Measurements from ENCODE around the gene PTPRO. TPM values are rescaled to one million over a fixed set of nuclear protein-coding genes. Genes with fewer than 3 reads are reported as not detected.

PTPRO gene
- total RNA-seq, 4 donors from 2014 or later: 1.5 to 15.3 (median 8.0) TPM

- Histone ChIP-seq H3K27me3 (no peaks in the 10 kb centered on the region), H3K9me3 (no peaks in the 10 kb centered on the region), H3K27ac (peak overlapping the region; percentile 81 to 82), H3K36me3 (no peaks in the 10 kb centered on the region), H3K4me1 (peaks cover 0 to under 1% of the 10 kb centered on the region in 2 donors), H3K4me3 (peak overlapping the region; percentile 0 to 6)
- no peak for DNase-seq
- intact Hi-C loops (cut with DNase I; ENCODE audit: low total_unique reads): no loop called here
- TF ChIP-seq POLR2A (IDR thresholded peaks at IDR 0.05): no peak
- TF ChIP-seq CTCF (IDR thresholded peaks at IDR 0.05): no peak
Measured at GRCh38 chr12:15546102-15546701, 223.9 kb downstream of the PTPRO start.

GRCh38 chr12:15547063-15547462 lies 224.8 kb downstream of the PTPRO start:
- Histone ChIP-seq H3K4me1 (no peaks in the 10 kb centered on the region), H3K4me3 (peak overlapping the region; percentile 0 to 6), H3K36me3 (no peaks in the 10 kb centered on the region), H3K27me3 (no peaks in the 10 kb centered on the region), H3K9me3 (no peaks in the 10 kb centered on the region), H3K27ac (peak overlapping the region; percentile 81 to 82)
- DNase-seq: no peak
- intact Hi-C loops (cut with DNase I; ENCODE audit: low total_unique reads): no loop called here
- TF ChIP-seq CTCF (IDR thresholded peaks at IDR 0.05) (no peak), POLR2A (IDR thresholded peaks at IDR 0.05) (no peak)

- peak overlapping the region; percentile 81 to 82 for H3K27ac ChIP-seq
- intact Hi-C loops (cut with DNase I; ENCODE audit: low total_unique reads): no loop called here
- DNase-seq: no peak
- no peak for TF ChIP-seq CTCF (IDR thresholded peaks at IDR 0.05)
- H3K4me1 ChIP-seq: no peaks in the 10 kb centered on the region
- H3K9me3 ChIP-seq: no peaks in the 10 kb centered on the region
- H3K36me3 ChIP-seq: no peaks in the 10 kb centered on the region
- no peaks in the 10 kb centered on the region for H3K27me3 ChIP-seq
- no peak overlapping the region for H3K4me3 ChIP-seq
Measured at GRCh38 chr12:15547691-15548090, 225.4 kb downstream of the PTPRO start.

GRCh38 chr12:15550793-15551192 lies 228.5 kb downstream of the PTPRO start:
- no peak for DNase-seq
- TF ChIP-seq CTCF (IDR thresholded peaks at IDR 0.05) (no peak), POLR2A (IDR thresholded peaks at IDR 0.05) (no peak)
- no peaks in the 10 kb centered on the region for H3K4me1 ChIP-seq
- no peak overlapping the region for H3K4me3 ChIP-seq
- no peak overlapping the region for H3K27ac ChIP-seq
- intact Hi-C loops (cut with DNase I; ENCODE audit: low total_unique reads): no loop called here
- no peaks in the 10 kb centered on the region for H3K9me3 ChIP-seq
- H3K27me3 ChIP-seq: no peaks in the 10 kb centered on the region
- H3K36me3 ChIP-seq: no peaks in the 10 kb centered on the region

GRCh38 chr12:15555446-15555845 lies 233.1 kb downstream of the PTPRO start:
- H3K9me3 ChIP-seq: no peaks in the 10 kb centered on the region
- H3K4me1 ChIP-seq: no peaks in the 10 kb centered on the region
- no peak overlapping the region for H3K4me3 ChIP-seq
- H3K27ac ChIP-seq: no peak overlapping the region
- TF ChIP-seq POLR2A (IDR thresholded peaks at IDR 0.05) (no peak), CTCF (IDR thresholded peaks at IDR 0.05) (no peak)
- intact Hi-C loops (cut with DNase I; ENCODE audit: low total_unique reads): no loop called here
- H3K36me3 ChIP-seq: no peaks in the 10 kb centered on the region
- DNase-seq: no peak
- H3K27me3 ChIP-seq: no peaks in the 10 kb centered on the region
